ENCODE data around the gene ELOVL6. TPM values are rescaled to one million over a fixed set of nuclear protein-coding genes. Genes with fewer than 3 reads are reported as not detected.

The ELOVL6 gene
- total and polyA plus RNA-seq, 2 of the 4 experiments (the other 2 are of a cell fraction), result 17.9 to 19.0 TPM

DNA sequence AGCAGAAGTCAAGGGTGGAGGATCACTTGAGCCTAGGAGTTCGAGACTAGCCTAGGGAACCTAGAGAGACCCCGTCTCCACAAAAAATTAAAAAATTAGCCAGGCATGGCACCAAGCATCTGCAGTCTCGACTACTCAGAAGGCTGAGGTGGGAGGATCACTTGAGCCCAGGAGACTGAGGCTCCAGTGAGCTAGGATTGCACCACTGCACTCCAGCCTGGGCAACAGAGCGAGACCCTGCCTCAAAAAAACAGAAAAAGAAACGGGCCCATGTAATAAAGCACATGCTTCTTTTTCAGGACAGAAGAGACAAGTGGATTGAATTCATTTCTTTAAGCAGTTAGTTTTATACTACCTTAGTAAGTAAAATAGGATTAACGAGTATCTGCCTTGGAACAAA is 42.0 kb downstream of the ELOVL6 start:
- Histone ChIP-seq H2BK20ac (ENCODE audit: low read depth, low read length) (no peak overlapping the region), H3K27ac (ENCODE audit: insufficient read depth, low read length) (no peak overlapping the region), H3K4me3 (ENCODE audit: insufficient read depth, low read depth, low read length) (no peak overlapping the region), H3K9ac (ENCODE audit: low read depth, low read length) (no peak overlapping the region), H3K56ac (ENCODE audit: extremely low read depth, insufficient read depth, low read length) (no peak overlapping the region), H2BK15ac (ENCODE audit: low read depth, low read length) (no peak overlapping the region), H3K23ac (ENCODE audit: low read depth, low read length) (no peak overlapping the region), H4K20me1 (ENCODE audit: insufficient read depth, low read length) (no peaks in the 10 kb centered on the region), H3K4ac (ENCODE audit: low read depth, low read length) (no peak overlapping the region), H3K4me2 (ENCODE audit: low read depth, low read length) (no peak overlapping the region), H3K14ac (replicated peaks; ENCODE audit: low read depth, low read length) (no peak overlapping the region), H4K8ac (ENCODE audit: low read depth in 2 of 2, low read length in 2 of 2) (no peak overlapping the region), H3K9me3 (ENCODE audit: control insufficient read depth, insufficient read depth, low read length) (no peaks in the 10 kb centered on the region), H4K5ac (ENCODE audit: low read depth, low read length) (no peak overlapping the region), H2AK9ac (replicated peaks; ENCODE audit: low read depth, low read length, poor library complexity) (no peak overlapping the region), H3K9me1 (ENCODE audit: insufficient read depth, low read length) (0 out of 2 replicates have a peak, but pooled peaks cover 2% of the 10 kb centered on the region), H3K36me3 (ENCODE audit: control insufficient read depth, insufficient read depth, low read length) (no peaks in the 10 kb centered on the region), H3K18ac (ENCODE audit: low read depth, low read length) (no peak overlapping the region), H2AFZ (replicated peaks; ENCODE audit: low read length, poor library complexity) (no peak overlapping the region), H3K27me3 (ENCODE audit: control insufficient read depth, insufficient read depth, low read length) (no peaks in the 10 kb centered on the region), H3K4me1 (ENCODE audit: control insufficient read depth, insufficient read depth, low read length) (peaks cover 9% of the 10 kb centered on the region), H2AK5ac (ENCODE audit: low read depth, low read length) (no peak overlapping the region), H2BK120ac (ENCODE audit: low read depth, low read length) (no peak overlapping the region), H2BK5ac (ENCODE audit: low read depth, low read length, poor library complexity, severe bottlenecking) (no peak overlapping the region), H4K91ac (ENCODE audit: insufficient read depth, low read depth, low read length) (no peak overlapping the region), H3K79me1 (ENCODE audit: low read depth in 1 of 2, low read length in 2 of 2) (peaks cover 6 to 13% of the 10 kb centered on the region in 2 experiments; a peak in 3 of 4 replicates)
- 80% methylated on average over 1 of the region's 6 CpGs; no CpG with 5 or more reads in 1 of the 2 experiments for WGBS, 2 experiments (ENCODE audit: extremely low coverage in 2 of 2, insufficient read length in 1 of 2)
- dilution Hi-C loops (cut with HindIII; ENCODE audit: low sequenced_read_pairs, unreplicated experiment) (no loop called here), in situ Hi-C loops (cut with MboI; ENCODE audit: low sequenced_read_pairs) (no loop called here), intact Hi-C loops (cut with micrococcal nuclease) (no loop called here)
- TF ChIP-seq MXI1 (IDR thresholded peaks at IDR 0.05; ENCODE audit: borderline replicate concordance, low read depth, low read length) (no peak), BHLHE40 (IDR thresholded peaks at IDR 0.05; ENCODE audit: low read depth, low read length) (no peak), MAFK (IDR thresholded peaks at IDR 0.05; ENCODE audit: low read depth, low read length) (no peak), CHD1 (IDR thresholded peaks at IDR 0.05; ENCODE audit: low read depth, low read length) (no peak), RAD21 (IDR thresholded peaks at IDR 0.05; ENCODE audit: low read length) (no peak), FOS (IDR thresholded peaks at IDR 0.05; ENCODE audit: low read depth, low read length) (no peak), RCOR1 (IDR thresholded peaks at IDR 0.05; ENCODE audit: insufficient replicate concordance, low read length) (no peak), ELK1 (IDR thresholded peaks at IDR 0.05; ENCODE audit: borderline replicate concordance, low read depth, low read length) (no peak), SMC3 (IDR thresholded peaks at IDR 0.05; ENCODE audit: low read depth, low read length) (no peak), CEBPB (IDR thresholded peaks at IDR 0.05; ENCODE audit: low read depth, low read length) (no peak), RFX5 (IDR thresholded peaks at IDR 0.05; ENCODE audit: low read depth, low read length) (no peak), MAZ (IDR thresholded peaks at IDR 0.05; ENCODE audit: borderline replicate concordance, low read depth, low read length) (no peak), CTCF (conservative IDR thresholded peaks at IDR 0.05; ENCODE audit: low read depth, low read length) (no peak), NFE2L2 (IDR thresholded peaks at IDR 0.05; ENCODE audit: low read depth, low read length) (no peak), POLR2A (IDR thresholded peaks at IDR 0.05; ENCODE audit: low read depth, low read length) (no peak)
- TF ChIP-seq, protein P1, sequence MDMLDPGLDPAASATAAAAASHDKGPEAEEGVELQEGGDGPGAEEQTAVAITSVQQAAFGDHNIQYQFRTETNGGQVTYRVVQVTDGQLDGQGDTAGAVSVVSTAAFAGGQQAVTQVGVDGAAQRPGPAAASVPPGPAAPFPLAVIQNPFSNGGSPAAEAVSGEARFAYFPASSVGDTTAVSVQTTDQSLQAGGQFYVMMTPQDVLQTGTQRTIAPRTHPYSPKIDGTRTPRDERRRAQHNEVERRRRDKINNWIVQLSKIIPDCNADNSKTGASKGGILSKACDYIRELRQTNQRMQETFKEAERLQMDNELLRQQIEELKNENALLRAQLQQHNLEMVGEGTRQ (IDR thresholded peaks at IDR 0.05; ENCODE audit: low read depth, low read length), result no peak
- BruUV-seq (replicated peaks), result no TSS peak
- DNase-seq (no peak), ATAC-seq (ENCODE audit: low read depth) (no peak)
- ChIA-PET POLR2A (ENCODE audit: unreplicated experiment) (no interaction called here), CTCF (no interaction called here)
